GM12864 (cell line): ENCODE measurements around the gene SRCIN1.
"Not testable (repeated sequence)": the region's sequence is repeated elsewhere in the genome, so short reads cannot be mapped to it uniquely, and the experiment has no call there.

Experiments used
- DNase-seq: peaks from one replicate; pipeline ENCODE4 v3.0.0-alpha.2; 2011; ENCODE audit warnings: low read depth
- H3K4me3 ChIP-seq: 2 replicates; pipeline ENCODE4 v1.5.1; 2011; ENCODE audit warnings: mild to moderate bottlenecking, low read depth, low read length, control low read depth
- TF ChIP-seq, protein P1 (sequence below): IDR thresholded peaks from 2 replicates; pipeline ENCODE4 v1.5.1; 2011; ENCODE audit warnings: low read depth, mild to moderate bottlenecking, moderate library complexity, low read length, control low read depth, inconsistent platforms; ENCODE audit errors: missing control alignments

Gene SRCIN1

DNA sequence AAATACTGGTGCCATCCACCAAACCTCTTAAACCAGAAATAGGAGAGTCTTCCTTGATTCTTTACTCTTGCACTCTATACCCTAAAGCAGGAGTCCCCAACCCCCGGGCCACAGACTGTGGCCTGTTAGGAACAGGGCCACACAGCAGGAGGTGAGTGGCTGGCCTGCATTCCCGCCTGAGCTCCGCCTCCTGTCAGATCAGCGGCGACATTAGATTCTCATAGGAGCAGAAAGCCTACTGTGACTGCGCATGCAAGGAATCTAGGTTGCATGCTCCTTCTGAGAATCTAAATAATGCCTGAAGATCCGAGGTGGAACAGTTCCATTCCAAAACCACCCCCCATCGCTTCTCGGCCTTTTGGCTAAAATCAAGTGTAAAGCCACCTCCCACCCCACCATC is 30.3 kb upstream of the SRCIN1 start:
- H3K4me3 ChIP-seq, result no peak overlapping the region
- DNase-seq, result no peak
- TF ChIP-seq, protein P1, sequence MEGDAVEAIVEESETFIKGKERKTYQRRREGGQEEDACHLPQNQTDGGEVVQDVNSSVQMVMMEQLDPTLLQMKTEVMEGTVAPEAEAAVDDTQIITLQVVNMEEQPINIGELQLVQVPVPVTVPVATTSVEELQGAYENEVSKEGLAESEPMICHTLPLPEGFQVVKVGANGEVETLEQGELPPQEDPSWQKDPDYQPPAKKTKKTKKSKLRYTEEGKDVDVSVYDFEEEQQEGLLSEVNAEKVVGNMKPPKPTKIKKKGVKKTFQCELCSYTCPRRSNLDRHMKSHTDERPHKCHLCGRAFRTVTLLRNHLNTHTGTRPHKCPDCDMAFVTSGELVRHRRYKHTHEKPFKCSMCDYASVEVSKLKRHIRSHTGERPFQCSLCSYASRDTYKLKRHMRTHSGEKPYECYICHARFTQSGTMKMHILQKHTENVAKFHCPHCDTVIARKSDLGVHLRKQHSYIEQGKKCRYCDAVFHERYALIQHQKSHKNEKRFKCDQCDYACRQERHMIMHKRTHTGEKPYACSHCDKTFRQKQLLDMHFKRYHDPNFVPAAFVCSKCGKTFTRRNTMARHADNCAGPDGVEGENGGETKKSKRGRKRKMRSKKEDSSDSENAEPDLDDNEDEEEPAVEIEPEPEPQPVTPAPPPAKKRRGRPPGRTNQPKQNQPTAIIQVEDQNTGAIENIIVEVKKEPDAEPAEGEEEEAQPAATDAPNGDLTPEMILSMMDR, result no peak

DNA sequence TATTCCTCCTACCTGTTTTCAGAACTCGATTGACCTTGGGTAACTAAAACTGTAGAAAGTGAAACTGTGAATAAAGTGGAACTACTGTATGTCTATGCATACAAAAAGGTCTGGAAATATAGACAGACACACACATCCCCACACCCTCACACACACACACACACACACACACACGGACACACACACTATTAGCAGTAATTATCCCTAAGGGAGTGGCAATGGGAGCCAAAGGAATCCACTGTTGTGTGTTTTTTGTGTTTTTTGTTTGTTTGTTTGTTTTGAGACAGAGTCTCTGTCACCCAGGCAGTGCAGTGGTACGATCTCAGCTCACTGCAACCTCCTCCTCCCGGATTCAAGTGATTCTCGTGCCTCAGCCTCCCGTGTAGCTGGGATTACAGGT is 26.6 kb upstream of the SRCIN1 start:
- DNase-seq, result no peak
- TF ChIP-seq, protein P1, result no peak

DNA sequence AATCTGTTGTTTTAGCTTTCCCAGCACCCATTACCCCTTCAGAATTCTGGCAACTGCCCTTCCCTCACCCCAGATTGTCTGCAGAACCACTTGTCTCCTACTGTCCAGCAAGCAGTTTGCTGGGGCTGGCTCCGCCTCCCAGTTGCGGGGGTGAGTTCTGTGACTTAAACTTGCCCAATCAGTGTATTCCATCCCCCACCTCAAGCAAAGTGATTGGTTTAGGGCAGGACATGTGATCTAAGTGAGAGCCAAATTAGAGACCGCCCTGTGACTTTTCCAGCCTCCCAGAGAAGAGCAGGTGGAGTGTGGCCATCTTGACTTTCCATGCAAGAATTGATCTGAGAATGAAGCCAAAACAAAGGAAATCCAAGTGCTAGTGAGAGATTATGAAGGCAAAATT is 22.7 kb upstream of the SRCIN1 start:
- no peak overlapping the region for H3K4me3 ChIP-seq
- TF ChIP-seq, protein P1, result no peak
- no peak for DNase-seq

More for the DNA sequence above, 26.6 kb upstream of the SRCIN1 start:
- no peak overlapping the region for H3K4me3 ChIP-seq

DNA sequence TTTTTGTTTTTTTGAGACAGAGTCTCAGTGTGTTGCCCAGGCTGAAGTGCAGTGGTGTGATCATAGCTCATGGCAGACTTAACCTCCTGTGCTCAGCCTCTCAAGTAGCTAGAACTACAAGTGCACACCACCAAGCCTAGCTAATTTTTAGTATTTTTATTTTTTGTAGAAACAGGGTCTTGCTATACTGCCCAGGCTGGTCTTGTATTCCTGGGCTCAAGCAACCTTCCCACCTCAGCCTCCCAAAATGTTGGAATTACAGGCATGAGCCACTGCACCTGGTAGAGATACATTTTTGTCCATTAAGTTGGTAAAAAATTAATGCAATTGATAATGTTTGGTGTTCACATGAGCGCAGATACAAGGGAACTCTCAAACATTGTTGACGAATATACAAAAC is 22.2 kb upstream of the SRCIN1 start:
- no peak overlapping the region for H3K4me3 ChIP-seq
- TF ChIP-seq, protein P1, result no peak
- no peak for DNase-seq

DNA sequence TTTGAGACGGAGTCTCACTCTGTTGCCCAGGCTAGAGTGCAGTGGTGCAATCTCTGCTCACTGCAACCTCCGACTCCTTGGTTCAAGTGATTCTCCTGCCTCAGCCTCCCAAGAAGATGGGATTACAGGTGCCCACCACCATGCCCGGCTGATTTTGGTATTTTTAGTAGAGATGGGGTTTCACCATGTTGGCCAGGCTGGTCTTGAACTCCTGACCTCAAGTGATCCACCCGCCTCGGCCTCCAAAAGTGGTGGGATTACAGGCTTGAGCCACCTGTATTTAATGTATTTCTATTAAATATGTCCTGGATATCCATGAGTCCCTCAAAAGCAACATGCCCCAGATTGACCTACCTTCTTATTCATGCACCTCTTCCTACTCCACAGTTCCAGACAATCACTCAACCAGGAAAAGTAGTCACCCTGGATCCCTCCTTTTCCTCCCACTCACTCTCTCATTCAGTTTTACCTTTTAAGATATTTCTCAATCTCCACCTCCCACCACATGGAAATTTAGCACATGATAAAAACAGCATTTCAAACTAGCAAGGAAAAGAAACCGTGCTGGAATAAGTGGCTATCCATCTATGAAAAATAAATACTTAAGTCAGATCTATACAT is 21.0 kb upstream of the SRCIN1 start:
- DNase-seq, H3K4me3 ChIP-seq: not testable (repeated sequence)

DNA sequence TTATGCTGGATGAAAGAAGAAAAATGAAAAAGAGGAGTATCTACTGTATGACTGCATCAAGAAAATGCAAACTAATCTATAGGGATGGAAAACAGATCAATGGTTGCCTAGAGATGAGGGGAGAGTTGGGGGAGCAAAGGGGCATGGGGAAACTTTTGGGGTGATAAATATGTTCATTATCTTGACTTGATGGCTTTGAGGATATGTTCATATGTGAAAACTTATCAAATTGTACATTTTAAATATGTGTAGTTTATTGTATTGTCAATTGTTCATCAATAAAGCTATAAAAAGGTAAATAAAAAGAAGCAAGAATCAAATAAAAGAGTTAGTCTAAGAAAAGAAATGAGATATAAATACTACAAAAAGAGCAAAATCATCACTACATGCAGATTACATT is 19.7 kb upstream of the SRCIN1 start:
- TF ChIP-seq, protein P1, result no peak
- no peak overlapping the region for H3K4me3 ChIP-seq
- no peak for DNase-seq

DNA sequence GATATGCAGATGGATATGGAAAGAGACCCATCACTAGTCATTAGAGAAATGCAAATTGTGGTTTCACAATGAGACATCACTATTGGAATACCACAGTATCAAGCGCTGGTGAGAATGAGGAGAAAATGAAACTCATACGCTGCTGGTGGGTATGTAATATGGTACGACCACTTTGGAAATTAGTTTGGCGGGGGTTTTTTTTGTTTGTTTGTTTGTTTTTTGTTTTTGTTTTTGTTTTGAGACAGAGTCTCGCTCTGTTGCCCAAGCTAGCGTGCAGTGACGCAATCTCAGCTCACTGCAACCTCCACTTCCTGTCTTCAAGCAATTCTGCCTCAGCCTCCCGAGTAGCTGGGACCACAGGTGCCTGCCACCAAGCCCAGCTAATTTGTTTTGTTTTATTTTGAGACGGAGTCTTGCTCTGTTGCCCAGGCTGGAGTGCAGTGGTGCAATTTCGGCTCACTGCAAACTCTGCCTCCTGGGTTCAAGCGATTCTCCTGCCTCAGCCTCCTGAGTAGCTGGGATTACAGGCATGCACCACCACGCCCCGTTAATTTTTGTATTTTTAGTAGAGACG is 19.1 kb upstream of the SRCIN1 start:
- peak overlapping the region; percentile 37 for H3K4me3 ChIP-seq
- DNase-seq, result peak; percentile 70

DNA sequence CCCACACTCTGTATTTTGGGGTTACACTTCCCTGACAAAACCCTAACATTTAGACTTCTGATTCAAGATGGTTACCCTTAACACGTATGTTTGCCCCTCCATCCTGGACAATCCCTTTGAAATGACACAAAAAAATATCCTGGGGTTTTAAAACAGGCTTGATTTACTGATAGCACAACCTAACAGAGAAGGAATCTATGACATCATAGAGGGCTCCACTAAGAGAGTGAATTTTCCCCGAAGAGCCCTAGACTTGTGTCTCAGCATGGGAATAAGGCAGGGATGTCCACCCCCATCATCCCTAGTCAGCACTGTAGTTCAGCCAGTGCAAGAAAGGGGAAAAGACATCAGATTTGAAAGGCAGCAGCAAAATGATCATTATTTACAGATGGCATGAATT is 15.8 kb upstream of the SRCIN1 start:
- no peak for DNase-seq
- H3K4me3 ChIP-seq, result no peak overlapping the region
- TF ChIP-seq, protein P1, result no peak
